ENCODE results near the gene PATL1.

Gene PATL1

GRCh38 chr11:59614277-59615119 lies 54.3 kb downstream of the PATL1 start:
- no peak for FAIRE-seq

- FAIRE-seq: no peak
Measured at GRCh38 chr11:59611570-59612565, 57.0 kb downstream of the PATL1 start.

- FAIRE-seq: no peak
Measured at GRCh38 chr11:59610289-59610688, 58.5 kb downstream of the PATL1 start.

- no peak for FAIRE-seq
Measured at GRCh38 chr11:59607703-59608454, 61.0 kb downstream of the PATL1 start.

GRCh38 chr11:59602432-59602831 lies 66.4 kb downstream of the PATL1 start:
- FAIRE-seq: no peak

DNA sequence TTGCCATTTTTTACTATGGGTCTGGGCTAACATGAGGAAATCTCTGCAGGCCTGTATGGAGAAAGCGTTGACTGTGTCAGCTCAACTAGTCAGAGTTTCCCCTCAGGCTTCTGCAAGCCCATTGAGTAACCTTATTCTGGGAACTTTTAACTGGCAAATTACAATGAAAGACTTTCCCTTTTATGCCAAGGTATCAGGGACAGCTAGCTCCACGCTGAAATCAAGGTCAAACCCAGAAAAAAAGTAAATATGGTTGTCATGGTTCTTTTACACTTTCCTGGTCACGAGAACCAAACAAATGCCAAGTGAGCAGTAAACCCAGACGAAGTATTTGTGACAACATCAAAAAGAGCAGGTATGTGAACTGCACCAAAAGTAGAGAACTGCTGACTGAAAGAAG lies 67.0 kb downstream of the PATL1 start:
- no peak for FAIRE-seq

GRCh38 chr11:59600636-59601035 lies 68.2 kb downstream of the PATL1 start:
- FAIRE-seq: no peak

DNA sequence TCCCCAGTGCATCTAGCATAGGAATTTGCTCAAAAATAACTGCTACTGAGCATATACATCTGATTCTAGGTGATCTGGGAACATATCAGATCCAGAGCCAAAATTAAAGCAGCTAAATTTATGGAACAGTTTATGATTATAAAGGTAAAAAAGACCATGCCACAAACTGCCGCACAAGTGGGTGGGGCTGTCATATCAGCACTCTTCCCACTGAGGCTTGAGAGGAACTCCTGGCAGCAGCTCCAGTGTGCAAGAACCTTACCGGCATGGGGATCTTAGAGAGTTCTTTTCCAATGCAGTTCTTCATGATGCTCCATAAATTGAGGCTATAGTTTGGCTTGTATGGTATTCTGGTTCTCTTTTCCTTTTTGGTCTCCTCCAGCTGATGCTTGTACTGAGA lies 68.6 kb downstream of the PATL1 start:
- no peak for FAIRE-seq

GRCh38 chr11:59598961-59599360 lies 69.9 kb downstream of the PATL1 start:
- FAIRE-seq: no peak
